Suppressor macrophage treated with lipopolysaccharide for 1 hour (primary cell): Measurements from ENCODE around the gene UST.

Experiments used
- DNase-seq, 3 donors: peaks; one replicate each; pipeline ENCODE4 v3.0.0-alpha.2; 2020 to 2022

Gene UST

GRCh38 chr6:148746363-148747144 lies at the start of gene UST:
Gene UST, plus strand, starts transcription at chr6:148747030. Its CDS starts 401 bp downstream, at chr6:148747431.
- DNase-seq = peak; percentile 85 to 90 (median 86)

GRCh38 chr6:148697895-148698440 lies 48.9 kb upstream of the UST start:
- DNase-seq = no peak

- no peak for DNase-seq
Observed at GRCh38 chr6:148698671-148699180, 48.1 kb upstream of the UST start.

- peak; percentile 54 to 86 (median 76) for DNase-seq
Observed at GRCh38 chr6:148700047-148700715, 46.6 kb upstream of the UST start.

- DNase-seq = peak; percentile 55 to 81 (median 58)
Observed at GRCh38 chr6:148700741-148701311, 46.0 kb upstream of the UST start.

- DNase-seq = no peak
Observed at GRCh38 chr6:148701375-148701774, 45.5 kb upstream of the UST start.

- DNase-seq = no peak
Observed at GRCh38 chr6:148703900-148704299, 42.9 kb upstream of the UST start.

GRCh38 chr6:148704400-148705246 lies 42.2 kb upstream of the UST start:
- peak in 1 of 3 donors; percentile 20 for DNase-seq

- DNase-seq = no peak
Observed at GRCh38 chr6:148708707-148709106, 38.1 kb upstream of the UST start.

GRCh38 chr6:148709577-148709976 lies 37.3 kb upstream of the UST start:
- no peak for DNase-seq

- peak in 1 of 3 donors; percentile 19 for DNase-seq
Observed at GRCh38 chr6:148711833-148712654, 34.8 kb upstream of the UST start.

- DNase-seq = no peak
Observed at GRCh38 chr6:148713033-148713738, 33.6 kb upstream of the UST start.

- DNase-seq = no peak
Observed at GRCh38 chr6:148713921-148714320, 32.9 kb upstream of the UST start.

GRCh38 chr6:148716811-148717210 lies 30.0 kb upstream of the UST start:
- no peak for DNase-seq

- DNase-seq = no peak
Observed at GRCh38 chr6:148720406-148720805, 26.4 kb upstream of the UST start.

- DNase-seq = no peak
Observed at GRCh38 chr6:148720897-148721296, 25.9 kb upstream of the UST start.

- DNase-seq = no peak
Observed at GRCh38 chr6:148723484-148723883, 23.3 kb upstream of the UST start.

GRCh38 chr6:148724428-148724827 lies 22.4 kb upstream of the UST start:
- DNase-seq = no peak

- DNase-seq = no peak
Observed at GRCh38 chr6:148727104-148727503, 19.7 kb upstream of the UST start.

- DNase-seq = peak; percentile 24 to 35 (median 28)
Observed at GRCh38 chr6:148735989-148736388, 10.8 kb upstream of the UST start.
